Astrocyte of the cerebellum (primary cell): ENCODE results near the gene LRRC8D.

Experiments used
- DNase-seq: peaks from one replicate; pipeline ENCODE4 v3.0.0-alpha.2; 2011; ENCODE audit warnings: low read depth
- H3K4me3 ChIP-seq: 2 replicates; pipeline ENCODE4 v1.5.1; 2011; ENCODE audit warnings: mild to moderate bottlenecking, low read depth, low read length, moderate library complexity
- in situ Hi-C: cut with HindIII; loops from 2 replicates; pipeline ENCODE4 v1.10.0; 2017; ENCODE audit warnings: low sequenced_read_pairs
- TF ChIP-seq, protein P1 (sequence below): IDR thresholded peaks from 2 replicates; pipeline ENCODE4 v1.5.1; 2012; ENCODE audit warnings: low read length, low read depth, moderate library complexity, mild to moderate bottlenecking; ENCODE audit errors: missing control alignments

Gene LRRC8D

DNA sequence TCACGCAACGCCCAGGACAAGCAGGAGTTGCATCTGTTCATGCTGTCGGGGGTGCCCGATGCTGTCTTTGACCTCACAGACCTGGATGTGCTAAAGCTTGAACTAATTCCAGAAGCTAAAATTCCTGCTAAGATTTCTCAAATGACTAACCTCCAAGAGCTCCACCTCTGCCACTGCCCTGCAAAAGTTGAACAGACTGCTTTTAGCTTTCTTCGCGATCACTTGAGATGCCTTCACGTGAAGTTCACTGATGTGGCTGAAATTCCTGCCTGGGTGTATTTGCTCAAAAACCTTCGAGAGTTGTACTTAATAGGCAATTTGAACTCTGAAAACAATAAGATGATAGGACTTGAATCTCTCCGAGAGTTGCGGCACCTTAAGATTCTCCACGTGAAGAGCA, 113.6 kb downstream of the LRRC8D start:
- TF ChIP-seq, protein P1, sequence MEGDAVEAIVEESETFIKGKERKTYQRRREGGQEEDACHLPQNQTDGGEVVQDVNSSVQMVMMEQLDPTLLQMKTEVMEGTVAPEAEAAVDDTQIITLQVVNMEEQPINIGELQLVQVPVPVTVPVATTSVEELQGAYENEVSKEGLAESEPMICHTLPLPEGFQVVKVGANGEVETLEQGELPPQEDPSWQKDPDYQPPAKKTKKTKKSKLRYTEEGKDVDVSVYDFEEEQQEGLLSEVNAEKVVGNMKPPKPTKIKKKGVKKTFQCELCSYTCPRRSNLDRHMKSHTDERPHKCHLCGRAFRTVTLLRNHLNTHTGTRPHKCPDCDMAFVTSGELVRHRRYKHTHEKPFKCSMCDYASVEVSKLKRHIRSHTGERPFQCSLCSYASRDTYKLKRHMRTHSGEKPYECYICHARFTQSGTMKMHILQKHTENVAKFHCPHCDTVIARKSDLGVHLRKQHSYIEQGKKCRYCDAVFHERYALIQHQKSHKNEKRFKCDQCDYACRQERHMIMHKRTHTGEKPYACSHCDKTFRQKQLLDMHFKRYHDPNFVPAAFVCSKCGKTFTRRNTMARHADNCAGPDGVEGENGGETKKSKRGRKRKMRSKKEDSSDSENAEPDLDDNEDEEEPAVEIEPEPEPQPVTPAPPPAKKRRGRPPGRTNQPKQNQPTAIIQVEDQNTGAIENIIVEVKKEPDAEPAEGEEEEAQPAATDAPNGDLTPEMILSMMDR, result no peak
- in situ Hi-C loops, result no loop called here
- H3K4me3 ChIP-seq, result no peak overlapping the region
- DNase-seq, result no peak

DNA sequence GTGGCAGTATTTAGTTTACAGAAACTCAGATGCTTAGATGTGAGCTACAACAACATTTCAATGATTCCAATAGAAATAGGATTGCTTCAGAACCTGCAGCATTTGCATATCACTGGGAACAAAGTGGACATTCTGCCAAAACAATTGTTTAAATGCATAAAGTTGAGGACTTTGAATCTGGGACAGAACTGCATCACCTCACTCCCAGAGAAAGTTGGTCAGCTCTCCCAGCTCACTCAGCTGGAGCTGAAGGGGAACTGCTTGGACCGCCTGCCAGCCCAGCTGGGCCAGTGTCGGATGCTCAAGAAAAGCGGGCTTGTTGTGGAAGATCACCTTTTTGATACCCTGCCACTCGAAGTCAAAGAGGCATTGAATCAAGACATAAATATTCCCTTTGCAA, 114.4 kb downstream of the LRRC8D start:
- in situ Hi-C loops, result no loop called here
- H3K4me3 ChIP-seq, result no peak overlapping the region
- DNase-seq, result no peak
- TF ChIP-seq, protein P1, result no peak

DNA sequence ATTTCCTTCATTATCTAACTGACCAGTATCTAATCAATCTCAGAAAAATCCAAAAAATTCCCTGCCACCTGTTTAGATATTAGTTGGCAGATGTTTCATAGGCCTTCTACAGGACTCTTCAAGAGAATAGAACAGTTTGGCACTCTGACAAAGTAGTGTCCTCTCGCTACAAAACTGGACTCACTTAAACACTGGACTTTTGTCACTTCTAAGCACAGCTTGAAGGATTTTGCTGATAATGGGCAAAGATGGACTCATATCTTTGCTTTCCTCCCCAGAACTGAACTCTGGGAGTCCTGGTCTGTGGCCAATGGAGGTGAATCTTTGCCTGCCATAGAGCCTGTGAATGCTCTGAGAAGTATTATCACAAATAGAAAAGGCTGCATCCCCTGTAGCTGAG, 115.9 kb downstream of the LRRC8D start:
- in situ Hi-C loops, result no loop called here
- TF ChIP-seq, protein P1, result no peak
- DNase-seq, result no peak
- H3K4me3 ChIP-seq, result no peak overlapping the region

DNA sequence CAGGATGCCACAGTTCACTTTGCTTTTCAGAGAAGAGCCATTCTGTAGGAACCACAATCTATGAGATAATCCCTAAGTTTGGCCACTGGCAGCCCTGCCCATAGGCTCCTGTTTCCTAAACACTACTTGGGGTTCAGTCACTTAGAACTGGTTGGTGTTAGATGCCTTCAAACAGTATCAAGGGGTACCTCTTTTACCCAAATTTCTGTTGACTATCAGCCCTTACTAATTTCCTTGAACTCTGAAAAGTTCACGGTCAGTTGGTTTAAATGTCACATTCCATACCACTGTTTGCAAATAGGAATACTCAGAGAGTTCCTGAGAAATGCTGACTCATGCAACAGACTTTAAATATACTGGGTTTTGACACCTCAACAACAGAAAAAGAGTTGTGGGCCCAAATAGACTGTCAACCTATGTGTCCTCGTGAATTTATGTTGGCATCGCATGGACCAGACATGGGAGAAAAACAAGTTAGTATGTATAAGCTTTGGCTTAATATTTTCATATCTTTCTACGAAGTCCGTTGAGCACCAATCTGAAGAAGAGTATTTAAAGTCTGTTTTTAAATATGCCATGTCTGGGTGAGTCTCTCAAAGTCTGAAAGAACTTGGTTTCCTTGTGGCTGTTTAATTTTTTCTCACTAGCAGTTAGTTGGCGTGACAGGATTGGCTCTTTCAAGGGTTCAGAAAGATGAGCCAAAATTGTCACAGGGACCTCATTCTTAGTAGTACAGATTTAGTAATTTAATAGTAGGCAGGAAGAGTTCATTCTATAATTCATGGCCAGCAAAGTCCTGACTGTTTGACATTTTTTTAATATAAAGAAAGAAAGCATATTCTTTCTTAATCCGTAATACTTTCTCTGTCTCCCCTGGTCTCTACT, 117.6 kb downstream of the LRRC8D start:
- H3K4me3 ChIP-seq, result no peak overlapping the region
- TF ChIP-seq, protein P1, result no peak
- DNase-seq, result no peak
- in situ Hi-C loops, result no loop called here

DNA sequence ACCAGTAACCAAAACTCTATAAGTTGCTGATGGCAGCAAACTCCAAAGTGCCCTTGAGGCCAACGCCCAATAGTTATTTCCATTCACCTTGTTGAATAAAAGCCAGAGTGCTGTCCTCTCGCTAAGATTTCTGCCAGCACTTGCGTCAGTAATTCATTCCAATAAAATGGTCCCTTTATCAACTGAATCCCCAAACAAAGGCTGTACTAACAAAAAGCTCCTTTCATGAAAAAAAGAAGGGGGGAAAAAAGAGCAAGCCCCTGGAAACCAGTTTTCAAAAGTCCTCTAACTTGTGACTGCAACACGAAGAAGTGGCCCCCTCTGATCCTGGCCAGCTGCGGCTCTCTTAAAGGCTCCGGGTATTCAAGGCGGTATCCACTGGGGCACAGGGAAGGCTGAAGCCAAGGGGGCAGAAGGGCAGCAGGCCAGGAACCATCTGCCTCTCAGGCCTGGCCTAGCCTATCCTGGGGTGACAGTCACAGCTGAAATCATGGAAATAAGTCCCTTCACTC, 118.3 kb downstream of the LRRC8D start:
- H3K4me3 ChIP-seq, result no peak overlapping the region
- in situ Hi-C loops, result no loop called here
- TF ChIP-seq, protein P1, result no peak
- DNase-seq, result no peak

DNA sequence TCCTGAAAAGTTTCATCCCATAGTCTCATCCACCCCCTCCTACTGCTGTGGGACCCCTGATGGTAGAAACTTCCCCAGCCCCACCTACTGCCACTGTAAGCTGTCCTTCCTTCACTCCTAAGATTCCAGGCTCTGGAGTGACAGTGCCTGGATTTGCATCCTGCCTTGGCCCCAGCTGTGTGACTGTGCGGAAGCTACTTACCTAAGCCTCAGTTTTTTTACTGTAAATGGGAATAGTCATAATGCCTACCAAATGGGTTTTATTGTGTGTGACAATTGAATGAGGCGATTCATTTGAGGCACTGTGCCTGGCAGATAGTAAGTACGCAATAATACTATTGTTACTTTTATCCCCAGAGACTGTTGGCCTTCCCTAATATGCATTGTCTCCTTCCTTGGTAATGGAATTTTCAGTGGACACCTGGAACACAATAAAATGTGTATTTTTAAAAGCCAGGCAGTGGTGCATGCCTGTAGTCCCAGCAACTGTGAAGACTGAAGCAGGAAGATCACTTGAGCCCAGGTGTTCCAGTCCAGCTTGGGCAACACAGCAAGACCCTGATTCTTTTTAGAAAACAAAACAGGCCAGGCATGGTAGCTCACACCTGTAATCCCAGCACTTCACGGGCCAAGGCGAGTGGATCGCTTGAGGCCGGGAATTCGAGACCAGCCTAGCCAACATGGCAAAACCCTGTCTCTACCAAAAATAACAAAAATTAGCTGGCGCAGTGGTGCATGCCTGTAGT, 119.0 kb downstream of the LRRC8D start:
- TF ChIP-seq, protein P1, result no peak
- in situ Hi-C loops, result no loop called here
- no peak for DNase-seq

More for the DNA sequence above, 119.0 kb downstream of the LRRC8D start:
- H3K4me3 ChIP-seq, result no peak overlapping the region
